CD4-positive, alpha-beta T cell treated with Interleukin-1 beta for 1 hour (primary cell): Measurements from ENCODE around the gene SRCIN1.

ENCODE experiments used
- DNase-seq, 2 donors: peaks; one replicate each; pipeline ENCODE4 v3.0.0-alpha.2; 2020 to 2022

Gene SRCIN1

DNA sequence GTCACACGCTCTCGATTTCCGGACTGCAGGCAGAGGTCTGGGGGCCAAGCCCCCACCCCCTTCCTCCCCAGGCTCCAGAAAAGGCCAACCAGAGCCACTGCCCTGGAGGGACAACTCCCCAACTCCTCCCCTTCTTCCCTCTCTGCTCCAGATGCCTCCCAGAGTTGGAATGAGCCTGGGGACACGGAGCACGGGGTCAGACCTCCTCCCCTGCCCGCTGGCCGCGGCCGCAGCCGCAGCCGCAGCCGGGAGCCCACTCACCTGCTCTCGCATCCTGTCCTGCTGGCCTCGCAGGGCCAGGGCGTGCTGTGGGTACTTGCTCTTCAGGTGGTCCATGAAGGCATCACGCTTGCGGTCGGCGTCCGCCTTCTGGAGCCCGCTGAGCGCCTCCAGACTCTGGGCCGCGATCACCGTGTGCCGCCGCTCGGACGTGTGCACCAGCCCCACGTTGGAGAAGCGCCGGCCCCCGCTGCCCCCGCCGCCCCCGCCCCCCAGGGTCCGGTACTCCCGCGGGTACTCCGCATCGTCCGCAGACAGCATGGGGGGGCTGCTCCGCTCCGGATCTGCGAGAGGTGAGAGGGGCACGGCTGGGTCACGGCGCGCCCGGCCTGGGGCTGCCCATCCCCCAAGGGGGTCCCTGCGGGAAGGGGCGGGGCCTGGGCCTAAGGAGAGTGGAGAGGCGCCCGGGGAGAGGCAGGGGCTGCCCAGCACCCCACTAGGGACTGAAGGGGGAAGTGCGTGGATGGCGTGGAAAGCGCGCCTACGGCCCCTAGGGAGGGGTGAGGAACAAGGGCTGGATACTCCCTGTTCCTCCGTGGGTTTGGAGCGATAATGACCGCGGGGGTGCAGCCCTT is 27.3 kb downstream of the SRCIN1 start:
- no peak for DNase-seq

DNA sequence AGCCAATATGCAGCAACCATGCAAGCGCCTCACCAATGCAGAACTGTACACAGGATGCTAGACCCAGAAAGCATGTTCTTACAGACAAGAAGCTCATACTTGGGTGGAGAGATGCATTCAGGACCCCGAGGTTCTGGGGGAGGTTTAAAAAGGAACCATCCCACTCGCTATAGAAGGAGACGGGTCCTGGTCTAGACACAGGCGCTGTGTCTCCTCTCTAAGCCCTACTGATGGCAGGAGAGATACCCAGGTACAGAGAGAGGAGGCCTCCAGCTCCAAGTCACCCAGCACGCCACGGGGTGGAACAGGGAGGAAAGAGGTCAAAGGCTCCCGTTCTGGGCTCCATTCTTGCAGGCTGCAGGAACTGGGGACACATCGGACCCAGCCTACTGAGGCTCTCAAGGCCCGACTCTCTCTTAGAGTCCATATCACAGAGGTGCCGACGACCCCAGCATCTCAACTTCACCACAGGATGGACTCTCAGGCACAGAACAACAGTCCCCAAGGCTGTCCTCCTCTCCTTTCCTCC is 28.0 kb downstream of the SRCIN1 start:
- DNase-seq = no peak

GRCh38 chr17:38577244-38577643 is 28.5 kb downstream of the SRCIN1 start:
- no peak for DNase-seq

GRCh38 chr17:38575781-38576180 is 30.0 kb downstream of the SRCIN1 start:
- no peak for DNase-seq

GRCh38 chr17:38574712-38575111 is 31.0 kb downstream of the SRCIN1 start:
- DNase-seq = no peak

DNA sequence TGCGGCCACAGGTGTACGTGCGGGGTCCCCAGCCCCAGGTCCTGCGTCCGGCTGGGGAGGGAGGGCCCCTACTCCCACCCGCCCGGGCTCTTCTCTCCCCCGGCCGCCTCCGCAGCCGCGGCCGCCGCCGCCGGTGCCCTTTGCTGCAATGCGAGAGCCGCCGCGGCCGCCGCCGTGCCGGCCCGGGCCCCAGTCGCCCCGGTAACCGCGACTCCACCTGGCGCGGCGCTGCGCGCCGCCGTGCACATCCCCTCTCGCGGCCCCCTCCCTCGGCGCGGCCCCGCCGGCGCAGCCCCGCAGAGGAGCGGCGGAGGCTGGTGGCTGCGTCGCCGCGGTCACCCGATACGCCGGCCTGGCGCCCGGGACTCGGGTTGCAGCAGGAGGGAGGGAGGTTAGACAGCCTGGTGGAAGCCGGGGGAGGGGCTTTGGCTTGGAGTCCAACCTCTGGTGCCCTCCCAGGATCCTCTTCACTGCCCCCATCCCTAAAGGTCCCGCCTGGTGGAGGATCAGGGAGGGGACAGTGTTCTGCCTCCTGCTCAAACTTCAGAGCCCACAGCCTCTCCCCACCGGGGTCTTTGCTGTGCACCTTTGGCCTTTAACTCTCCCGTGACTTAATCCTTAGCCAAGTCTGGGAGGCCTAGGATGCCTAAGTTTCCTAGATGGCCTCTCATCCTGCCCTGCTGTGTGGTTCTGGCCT is 32.9 kb downstream of the SRCIN1 start:
- DNase-seq = peak in 1 of 2 donors; percentile 7

- no peak for DNase-seq
Measured at GRCh38 chr17:38571833-38572668, 33.7 kb downstream of the SRCIN1 start.

DNA sequence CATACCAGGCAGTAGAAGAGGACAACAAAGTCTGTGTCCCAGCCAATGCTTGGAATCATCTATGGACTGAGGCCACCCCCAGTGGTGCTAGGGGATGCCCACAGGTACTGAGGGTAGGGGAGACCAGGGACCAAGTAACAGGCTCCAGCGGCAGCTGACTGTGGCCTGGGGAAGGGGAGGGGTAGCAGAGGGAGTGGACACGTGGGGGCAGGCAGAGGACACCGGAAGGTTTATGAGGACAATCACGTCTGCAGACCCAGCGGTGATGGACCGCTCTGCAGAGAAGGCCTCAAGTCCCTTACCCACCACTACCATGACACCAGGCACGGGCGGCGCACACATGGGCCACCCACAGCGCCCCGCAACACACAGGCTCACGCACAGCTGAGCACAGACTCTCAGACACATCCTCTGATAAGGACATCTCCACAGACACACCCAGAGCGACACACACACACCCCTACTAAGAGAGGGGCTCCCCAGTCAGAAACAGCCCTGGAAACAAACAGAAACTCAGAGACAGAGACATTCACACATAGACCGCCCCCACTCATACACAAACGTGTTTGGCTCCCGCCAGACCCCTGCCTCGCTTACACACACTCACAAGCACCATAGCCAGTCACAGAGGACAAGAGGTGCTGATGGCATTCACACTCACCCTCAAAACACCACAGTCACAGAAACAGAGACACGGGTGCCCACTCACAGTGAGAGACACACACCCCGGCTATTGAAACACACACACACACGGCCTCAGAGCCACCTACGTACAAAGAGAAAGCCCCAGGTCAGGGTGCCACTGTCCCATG is 35.8 kb downstream of the SRCIN1 start:
- no peak for DNase-seq

- DNase-seq = no peak
Measured at GRCh38 chr17:38568845-38569510, 36.8 kb downstream of the SRCIN1 start.

- no peak for DNase-seq
Measured at GRCh38 chr17:38568274-38568673, 37.5 kb downstream of the SRCIN1 start.

- DNase-seq = no peak
Measured at GRCh38 chr17:38567350-38567749, 38.4 kb downstream of the SRCIN1 start.

DNA sequence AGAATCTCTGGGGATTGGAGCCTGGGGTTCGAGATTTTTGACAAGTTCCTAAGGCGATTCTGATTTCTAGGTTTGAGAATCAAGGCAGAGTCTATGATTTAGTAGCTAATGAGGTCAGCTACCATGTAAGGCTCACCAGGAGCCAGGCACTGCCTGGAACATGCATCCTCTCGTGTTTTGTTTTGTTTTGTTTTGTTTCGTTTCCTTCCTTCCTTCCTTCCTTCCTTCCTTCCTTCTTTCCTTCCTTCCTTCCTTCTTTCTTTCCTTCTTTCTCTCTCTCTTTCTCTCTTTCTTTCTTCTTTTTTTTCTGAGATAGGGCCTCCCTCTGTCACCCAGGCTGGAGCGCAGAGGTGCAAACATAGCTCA is 39.1 kb downstream of the SRCIN1 start:
- no peak for DNase-seq

DNA sequence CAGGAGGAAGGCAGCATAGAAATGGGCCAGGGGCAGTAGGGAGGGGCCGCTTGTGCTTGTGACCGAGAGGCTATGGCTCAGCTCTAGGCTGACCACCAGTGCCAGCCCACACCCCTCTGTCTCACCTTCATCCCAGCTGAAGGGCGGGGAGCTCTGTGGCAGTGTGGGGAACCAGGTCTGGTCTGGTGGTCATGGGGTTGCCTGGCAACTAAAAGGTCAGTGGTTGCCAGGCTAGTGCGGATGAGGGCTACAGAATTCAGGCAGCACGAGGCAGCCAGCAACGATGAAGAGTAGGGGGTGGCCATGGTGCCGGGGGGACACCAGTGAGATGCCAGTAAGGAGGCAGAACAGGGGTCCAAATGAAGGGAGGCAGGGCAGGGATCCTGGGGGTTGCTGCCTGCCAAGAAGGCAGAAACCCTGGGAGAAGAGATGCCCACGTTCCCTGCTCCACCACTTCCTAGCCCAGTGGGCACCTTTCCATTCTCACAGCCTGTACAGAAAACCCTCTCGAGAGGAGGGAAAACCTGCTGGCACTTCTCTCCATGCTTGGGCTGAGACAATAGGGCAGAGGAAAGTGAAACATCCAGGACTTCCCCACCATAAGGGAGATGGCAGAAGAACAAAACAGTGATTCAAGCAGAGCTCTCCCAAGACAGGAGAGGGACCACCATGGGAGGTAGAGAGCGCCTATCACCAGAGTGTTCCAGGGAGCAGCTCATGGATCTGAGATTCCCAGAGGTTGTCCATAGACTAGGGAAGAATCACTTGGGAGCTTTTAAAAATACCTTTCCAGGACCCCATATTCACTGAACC is 39.7 kb downstream of the SRCIN1 start:
- DNase-seq = no peak

GRCh38 chr17:38564869-38565268 is 40.9 kb downstream of the SRCIN1 start:
- no peak for DNase-seq

GRCh38 chr17:38564254-38564837 is 41.4 kb downstream of the SRCIN1 start:
- no peak for DNase-seq

DNA sequence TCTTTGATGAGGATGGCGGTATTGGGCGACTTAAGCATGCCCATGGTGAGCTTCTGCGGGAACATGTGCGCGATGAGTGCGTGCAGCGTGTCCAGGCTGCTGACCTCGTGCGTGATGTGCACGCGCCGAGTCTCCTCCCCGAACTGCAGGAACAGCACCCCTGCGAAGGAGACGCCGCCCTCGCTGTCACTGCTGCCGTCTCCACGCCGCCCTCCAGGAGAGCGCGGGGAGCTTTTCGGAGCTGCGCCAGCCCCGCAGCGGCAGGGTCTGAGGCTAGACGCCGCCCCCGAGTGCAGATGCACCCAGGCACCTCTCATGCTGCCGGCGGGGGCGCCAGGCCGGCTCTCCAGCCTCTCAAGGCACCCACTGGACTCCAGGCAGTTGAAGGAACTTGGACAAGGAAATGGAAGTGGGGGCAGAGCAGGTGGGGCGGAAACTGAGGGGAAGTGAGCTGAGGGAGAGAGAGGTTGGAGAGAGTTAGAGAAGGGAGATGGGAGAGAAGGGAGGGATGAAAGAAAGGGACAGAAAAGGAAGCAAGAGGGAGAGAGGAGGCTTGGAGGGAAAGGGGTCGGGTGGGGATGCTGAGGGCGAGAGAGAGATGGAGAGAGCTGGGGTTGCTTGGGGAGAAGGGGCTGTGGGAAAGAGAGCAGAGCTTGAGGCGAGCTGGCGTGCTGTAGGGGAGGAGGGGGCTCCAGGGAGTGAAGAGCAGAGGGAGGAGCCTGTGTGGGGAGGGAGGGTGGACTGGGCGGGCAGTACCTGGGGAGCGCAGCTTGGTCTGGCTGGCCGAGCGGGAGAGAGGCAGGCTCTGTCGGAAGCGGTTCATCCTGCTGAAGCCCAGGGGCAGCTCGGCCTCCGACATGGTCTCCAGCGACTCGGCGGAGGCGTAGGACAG is 42.1 kb downstream of the SRCIN1 start:
- DNase-seq = no peak

DNA sequence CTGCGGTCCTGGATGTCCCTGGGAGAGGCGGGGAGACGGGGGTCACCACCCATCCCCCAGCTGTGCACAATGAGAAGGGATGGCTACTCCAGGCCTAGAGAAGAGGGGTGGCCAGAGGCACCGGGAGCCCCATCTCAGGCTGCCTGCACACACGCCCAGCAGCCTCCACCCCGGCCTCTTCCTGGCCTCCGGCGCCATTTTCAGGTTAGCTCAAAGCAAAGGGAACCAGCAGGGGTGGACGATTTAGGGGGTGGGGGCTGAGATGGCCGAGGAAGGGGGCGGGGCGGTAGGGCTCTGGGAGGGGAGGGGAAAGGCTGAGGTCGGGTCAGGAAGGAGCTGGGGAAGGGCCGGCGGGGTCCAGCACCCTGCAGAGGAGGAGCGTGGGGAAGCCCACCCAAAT is 42.8 kb downstream of the SRCIN1 start:
- no peak for DNase-seq

- no peak for DNase-seq
Measured at GRCh38 chr17:38562215-38562569, 43.6 kb downstream of the SRCIN1 start.

GRCh38 chr17:38561416-38562214 is 44.1 kb downstream of the SRCIN1 start:
- no peak for DNase-seq
